WI38 (cell line): ENCODE measurements around the gene MCM10.
"Not testable (repeated sequence)": the region's sequence is repeated elsewhere in the genome, so short reads cannot be mapped to it uniquely, and the experiment has no call there.

Experiments used
- H3K4me3 ChIP-seq: 2 replicates; pipeline ENCODE4 v1.5.1; 2011; ENCODE audit warnings: low read depth, mild to moderate bottlenecking, control low read depth, low read length
- CTCF ChIP-seq: IDR thresholded peaks from 2 replicates; pipeline ENCODE4 v1.5.1; 2012; ENCODE audit warnings: low read depth, mild to moderate bottlenecking, control low read depth, low read length

The MCM10 gene

GRCh38 chr10:13225601-13226000, 64.2 kb downstream of the MCM10 start:
- no peak overlapping the region for H3K4me3 ChIP-seq
- no peak for TF ChIP-seq CTCF

GRCh38 chr10:13227031-13227430, 65.7 kb downstream of the MCM10 start:
- H3K4me3 ChIP-seq, result no peak overlapping the region
- TF ChIP-seq CTCF, result no peak

- no peak overlapping the region for H3K4me3 ChIP-seq
- no peak for TF ChIP-seq CTCF
Observed at GRCh38 chr10:13231190-13231589, 69.8 kb downstream of the MCM10 start.

GRCh38 chr10:13231808-13232207, 70.5 kb downstream of the MCM10 start:
- no peak for TF ChIP-seq CTCF
- no peak overlapping the region for H3K4me3 ChIP-seq

GRCh38 chr10:13233358-13233757, 72.0 kb downstream of the MCM10 start:
- H3K4me3 ChIP-seq, result no peak overlapping the region
- TF ChIP-seq CTCF, result no peak

- no peak for TF ChIP-seq CTCF
- no peak within 1 kb of the TSS for H3K4me3 ChIP-seq
Observed at GRCh38 chr10:13234172-13234571, 72.8 kb downstream of the MCM10 start, which contains the start of gene UCMA. TSS of gene UCMA (minus strand) at chr10:13234374. CDS start at chr10:13234258, 116 bp downstream.

GRCh38 chr10:13234736-13235135, 73.4 kb downstream of the MCM10 start:
- not testable (repeated sequence) for H3K4me3 ChIP-seq

- no peak for TF ChIP-seq CTCF
- H3K4me3 ChIP-seq, result no peak overlapping the region
Observed at GRCh38 chr10:13236638-13237037, 75.3 kb downstream of the MCM10 start.
